ENCODE measurements around the gene CUL7. TPM values are rescaled to one million over a fixed set of nuclear protein-coding genes. Genes with fewer than 3 reads are reported as not detected.
"Not testable (repeated sequence)": the region's sequence is repeated elsewhere in the genome, so short reads cannot be mapped to it uniquely, and the experiment has no call there.

The CUL7 gene
- total RNA-seq, 2 experiments from 2014 or later: 23.2 to 23.8 TPM

GRCh38 chr6:43055966-43056365, 2.3 kb upstream of the CUL7 start:
- Mint-ChIP-seq H3K9me3 (no peaks in the 10 kb centered on the region), H3K27me3 (no peaks in the 10 kb centered on the region), H3K4me3 (no peak overlapping the region), H3K4me1 (ENCODE audit: low read depth) (peaks cover 54% of the 10 kb centered on the region), H3K36me3 (peaks cover 28% of the 10 kb centered on the region), H3K27ac (no peak overlapping the region)
- CTCF ChIA-PET: no interaction called here
- DNase-seq: no peak
- intact Hi-C loops (cut with micrococcal nuclease): loop anchor here (5.0 to 10.0 kb wide), 2 partner anchors 86 to 281 kb away; no protein-coding TSS in a partner anchor
- POLR2A ChIA-PET: interaction anchor here (1.8 kb wide), 1 partner anchor 126 kb away, joined by 5 read pairs; the partner anchor contains the start of gene CNPY3

- ChIA-PET CTCF (interaction anchor here (0.7 to 1.2 kb wide), 5 partner anchors 22 to 175 kb away, joined by 3 to 5 read pairs (median 4); partner anchors contain the start of gene DNPH1), POLR2A (interaction anchor here (0.9 to 2.0 kb wide), 7 partner anchors 15 to 125 kb away, joined by 3 to 11 read pairs (median 4); partner anchors contain the start of genes CNPY3, KLHDC3, MEA1 and RRP36)
- DNase-seq: no peak
- peak overlapping the region; percentile 98 for H3K4me3 Mint-ChIP-seq
- H3K27ac Mint-ChIP-seq: peak overlapping the region; percentile 95
- H3K4me1 Mint-ChIP-seq (ENCODE audit: low read depth): peaks cover 46% of the 10 kb centered on the region
- intact Hi-C loops (cut with micrococcal nuclease): loop anchor here (10.0 kb wide), 1 partner anchor 280 kb away; no protein-coding TSS in a partner anchor
- no peaks in the 10 kb centered on the region for H3K27me3 Mint-ChIP-seq
- H3K9me3 Mint-ChIP-seq: no peaks in the 10 kb centered on the region
- peaks cover 41% of the 10 kb centered on the region for H3K36me3 Mint-ChIP-seq
Measured at GRCh38 chr6:43054206-43054943, 724 bp upstream of the CUL7 start.

GRCh38 chr6:43052842-43053544, 658 bp downstream of the CUL7 start:
- H3K4me3 Mint-ChIP-seq: peak overlapping the region; percentile 98
- intact Hi-C loops (cut with micrococcal nuclease): loop anchor here (1.0 to 10.0 kb wide), 5 partner anchors 39 to 278 kb away; partner anchors contain the start of genes CNPY3, KLHDC3, PEX6 and PPP2R5D
- H3K27ac Mint-ChIP-seq: peak overlapping the region; percentile 95
- no peaks in the 10 kb centered on the region for H3K27me3 Mint-ChIP-seq
- peaks cover 37% of the 10 kb centered on the region for H3K4me1 Mint-ChIP-seq (ENCODE audit: low read depth)
- peaks cover 44% of the 10 kb centered on the region for H3K36me3 Mint-ChIP-seq
- POLR2A ChIA-PET: interaction anchor here (0.9 to 2.0 kb wide), 5 partner anchors 24 to 122 kb away, joined by 3 to 11 read pairs (median 4); partner anchors contain the start of genes KLHDC3, MEA1 and RRP36
- H3K9me3 Mint-ChIP-seq: no peaks in the 10 kb centered on the region
- CTCF ChIA-PET: interaction anchor here (0.9 to 1.5 kb wide), 3 partner anchors 21 to 176 kb away, joined by 3 to 6 read pairs (median 4); partner anchors contain the start of gene DNPH1
- DNase-seq: peak; percentile 44

- CTCF ChIA-PET: interaction anchor here (1.5 kb wide), 1 partner anchor 91 kb away, joined by 6 read pairs; no protein-coding TSS in a partner anchor
- intact Hi-C loops (cut with micrococcal nuclease): loop anchor here (2.0 to 10.0 kb wide), 2 partner anchors 68 to 278 kb away; partner anchors contain the start of gene PPP2R5D
Measured at GRCh38 chr6:43052225-43052841, 1.3 kb downstream of the CUL7 start.

GRCh38 chr6:43050981-43051380, 2.7 kb downstream of the CUL7 start:
- CTCF ChIA-PET: no interaction called here
- intact Hi-C loops (cut with micrococcal nuclease): loop anchor here (10.0 kb wide), 1 partner anchor 276 kb away; no protein-coding TSS in a partner anchor
- Mint-ChIP-seq H3K27me3 (no peaks in the 10 kb centered on the region), H3K4me3 (no peak overlapping the region), H3K4me1 (ENCODE audit: low read depth) (peaks cover 32% of the 10 kb centered on the region), H3K27ac (no peak overlapping the region), H3K9me3 (no peaks in the 10 kb centered on the region), H3K36me3 (peaks cover 45% of the 10 kb centered on the region)
- no peak for DNase-seq
- POLR2A ChIA-PET: interaction anchor here (0.5 to 0.9 kb wide), 2 partner anchors 8 to 420 kb away, joined by 3 read pairs; partner anchors contain the start of genes KLC4 and MRPL2

More at GRCh38 chr6:43052225-43052841, 1.3 kb downstream of the CUL7 start:
- Mint-ChIP-seq H3K4me1 (ENCODE audit: low read depth) (peaks cover 32% of the 10 kb centered on the region), H3K9me3 (no peaks in the 10 kb centered on the region), H3K36me3 (peaks cover 46% of the 10 kb centered on the region), H3K27ac (peak overlapping the region; percentile 95), H3K4me3 (peak overlapping the region; percentile 98), H3K27me3 (no peaks in the 10 kb centered on the region)
- POLR2A ChIA-PET: interaction anchor here (2.0 kb wide), 1 partner anchor 31 kb away, joined by 8 read pairs; the partner anchor contains the start of gene RRP36
- no peak for DNase-seq

GRCh38 chr6:43047998-43048397, 5.7 kb downstream of the CUL7 start:
- Mint-ChIP-seq H3K27ac (no peak overlapping the region), H3K36me3 (peaks cover 43% of the 10 kb centered on the region), H3K27me3 (no peaks in the 10 kb centered on the region), H3K9me3 (no peaks in the 10 kb centered on the region), H3K4me3 (no peak overlapping the region), H3K4me1 (ENCODE audit: low read depth) (peaks cover 22% of the 10 kb centered on the region)
- ChIA-PET CTCF (interaction anchor here (1.2 kb wide), 1 partner anchor 96 kb away, joined by 3 read pairs; no protein-coding TSS in a partner anchor), POLR2A (no interaction called here)
- intact Hi-C loops (cut with micrococcal nuclease): no loop called here
- DNase-seq: no peak

- Mint-ChIP-seq H3K9me3 (no peaks in the 10 kb centered on the region), H3K4me1 (ENCODE audit: low read depth) (peaks cover under 1% of the 10 kb centered on the region), H3K27ac (no peak overlapping the region), H3K27me3 (no peaks in the 10 kb centered on the region), H3K4me3 (no peak overlapping the region), H3K36me3 (peaks cover 44% of the 10 kb centered on the region)
- ChIA-PET POLR2A (no interaction called here), CTCF (interaction anchor here (0.6 to 1.0 kb wide), 3 partner anchors 19 to 98 kb away, joined by 3 to 4 read pairs (median 3); partner anchors contain the start of gene RRP36)
- intact Hi-C loops (cut with micrococcal nuclease): no loop called here
- no peak for DNase-seq
Measured at GRCh38 chr6:43045371-43045930, 8.2 kb downstream of the CUL7 start.

GRCh38 chr6:43043310-43043709, 10.3 kb downstream of the CUL7 start:
- no peak for DNase-seq
- Mint-ChIP-seq H3K27ac (no peak overlapping the region), H3K4me3 (no peak overlapping the region), H3K9me3 (no peaks in the 10 kb centered on the region), H3K27me3 (no peaks in the 10 kb centered on the region), H3K36me3 (peaks cover 41% of the 10 kb centered on the region), H3K4me1 (ENCODE audit: low read depth) (no peaks in the 10 kb centered on the region)
- intact Hi-C loops (cut with micrococcal nuclease): no loop called here
- CTCF ChIA-PET: no interaction called here
- POLR2A ChIA-PET: interaction anchor here (0.8 kb wide), 1 partner anchor 13 kb away, joined by 3 read pairs; no protein-coding TSS in a partner anchor

- intact Hi-C loops (cut with micrococcal nuclease); H3K4me3 Mint-ChIP-seq; POLR2A ChIA-PET; H3K4me1 Mint-ChIP-seq (ENCODE audit: low read depth); CTCF ChIA-PET; DNase-seq; H3K27ac Mint-ChIP-seq; H3K27me3 Mint-ChIP-seq; H3K9me3 Mint-ChIP-seq: not testable (repeated sequence)
- peaks cover 40% of the 10 kb centered on the region for H3K36me3 Mint-ChIP-seq
Measured at GRCh38 chr6:43041475-43041874, 12.2 kb downstream of the CUL7 start.

GRCh38 chr6:43040542-43041257, 13.0 kb downstream of the CUL7 start:
- DNase-seq: no peak
- no peaks in the 10 kb centered on the region for H3K4me1 Mint-ChIP-seq (ENCODE audit: low read depth)
- ChIA-PET CTCF (no interaction called here), POLR2A (no interaction called here)
- H3K27me3 Mint-ChIP-seq: no peaks in the 10 kb centered on the region
- no peaks in the 10 kb centered on the region for H3K9me3 Mint-ChIP-seq
- peaks cover 37% of the 10 kb centered on the region for H3K36me3 Mint-ChIP-seq
- no peak overlapping the region for H3K27ac Mint-ChIP-seq
- intact Hi-C loops (cut with micrococcal nuclease): no loop called here
- no peak overlapping the region for H3K4me3 Mint-ChIP-seq

GRCh38 chr6:43038727-43039126, 14.9 kb downstream of the CUL7 start:
- H3K36me3 Mint-ChIP-seq: peaks cover 35% of the 10 kb centered on the region
- H3K27ac Mint-ChIP-seq: no peak overlapping the region
- no peaks in the 10 kb centered on the region for H3K27me3 Mint-ChIP-seq
- H3K4me1 Mint-ChIP-seq (ENCODE audit: low read depth): no peaks in the 10 kb centered on the region
- intact Hi-C loops (cut with micrococcal nuclease): no loop called here
- ChIA-PET CTCF (interaction anchor here (0.8 kb wide), 1 partner anchor 91 kb away, joined by 3 read pairs; no protein-coding TSS in a partner anchor), POLR2A (no interaction called here)
- DNase-seq: no peak
- H3K4me3 Mint-ChIP-seq: no peak overlapping the region
- no peaks in the 10 kb centered on the region for H3K9me3 Mint-ChIP-seq

Measured in activated CD4-positive, alpha-beta memory T cell treated with anti-CD3 and anti-CD28 coated beads for 36 hours (primary cell).